IPS-18c (cell line): ENCODE measurements around the gene NPLOC4.
A peak's percentile ranks its signal among the peaks of the same experiment; 100 is the strongest.

ENCODE experiments used
- H3K4me3 ChIP-seq: 2 replicates; pipeline ENCODE4 v1.7.0; 2013; ENCODE audit warnings: low read depth, mild to moderate bottlenecking, low read length, moderate library complexity; ENCODE audit not compliant: insufficient read depth
- H3K9me3 ChIP-seq: one replicate; pipeline ENCODE4 v1.6.1; 2013; ENCODE audit warnings: mild to moderate bottlenecking, low read length, moderate library complexity; ENCODE audit not compliant: control insufficient read depth, insufficient read depth

NPLOC4 gene

GRCh38 chr17:81527591-81528383 is 109.1 kb downstream of the NPLOC4 start, which contains the start of gene FSCN2:
Gene FSCN2, plus strand, starts transcription at chr17:81528377. Its CDS starts 155 bp downstream, at chr17:81528532.
- no peaks in the 10 kb centered on the region for H3K9me3 ChIP-seq
- H3K4me3 ChIP-seq, result no peak within 1 kb of the TSS

- no peak overlapping the region for H3K4me3 ChIP-seq
- no peaks in the 10 kb centered on the region for H3K9me3 ChIP-seq
These were observed 110.0 kb downstream of the NPLOC4 start for GRCh38 chr17:81526662-81527571.

- H3K9me3 ChIP-seq, result no peaks in the 10 kb centered on the region
- no peak overlapping the region for H3K4me3 ChIP-seq
These were observed 112.1 kb downstream of the NPLOC4 start for GRCh38 chr17:81524865-81525159.

- Histone ChIP-seq H3K4me3 (no peak overlapping the region), H3K9me3 (no peaks in the 10 kb centered on the region)
These were observed 112.7 kb downstream of the NPLOC4 start for GRCh38 chr17:81524039-81524864.

- Histone ChIP-seq H3K4me3 (no peak overlapping the region), H3K9me3 (no peaks in the 10 kb centered on the region)
These were observed 113.4 kb downstream of the NPLOC4 start for GRCh38 chr17:81523402-81524038.

- Histone ChIP-seq H3K9me3 (no peaks in the 10 kb centered on the region), H3K4me3 (no peak overlapping the region)
These were observed 114.2 kb downstream of the NPLOC4 start for GRCh38 chr17:81522491-81523401.

- Histone ChIP-seq H3K4me3 (peak overlapping the region; percentile 60; the same call in 1 of the 2 replicates), H3K9me3 (no peaks in the 10 kb centered on the region)
These were observed 116.7 kb downstream of the NPLOC4 start for GRCh38 chr17:81520021-81520901.

- Histone ChIP-seq H3K4me3 (peak overlapping the region; percentile 60), H3K9me3 (no peaks in the 10 kb centered on the region)
These were observed 117.5 kb downstream of the NPLOC4 start for GRCh38 chr17:81519284-81520020.

- Histone ChIP-seq H3K9me3 (no peaks in the 10 kb centered on the region), H3K4me3 (peak overlapping the region; percentile 60)
These were observed 118.1 kb downstream of the NPLOC4 start for GRCh38 chr17:81518785-81519283.

- peak overlapping the region; percentile 60 for H3K4me3 ChIP-seq
- no peaks in the 10 kb centered on the region for H3K9me3 ChIP-seq
These were observed 118.7 kb downstream of the NPLOC4 start for GRCh38 chr17:81518113-81518784.

- Histone ChIP-seq H3K4me3 (no peak overlapping the region), H3K9me3 (peaks cover 4% of the 10 kb centered on the region)
These were observed 119.4 kb downstream of the NPLOC4 start for GRCh38 chr17:81517339-81518112.

- Histone ChIP-seq H3K4me3 (no peak overlapping the region; the same call in 1 of the 2 replicates), H3K9me3 (peaks cover 4% of the 10 kb centered on the region)
These were observed 119.9 kb downstream of the NPLOC4 start for GRCh38 chr17:81517009-81517338.

- Histone ChIP-seq H3K4me3 (0 out of 2 replicates have a peak overlapping the region, but pooled peaks have one; percentile 17), H3K9me3 (peaks cover 4% of the 10 kb centered on the region)
These were observed 120.5 kb downstream of the NPLOC4 start for GRCh38 chr17:81516439-81516838.
